Ectodermal cell (in vitro differentiated cells): ENCODE data around the gene SORCS2.

Source experiments
- H3K27ac ChIP-seq: 2 replicates; pipeline ENCODE4 v1.7.0; 2013; ENCODE audit warnings: mild to moderate bottlenecking, low read depth, low read length; ENCODE audit not compliant: insufficient read depth, poor library complexity, severe bottlenecking
- H3K27me3 ChIP-seq: 2 replicates; pipeline ENCODE4 v1.7.0; 2013; ENCODE audit warnings: mild to moderate bottlenecking, low read length; ENCODE audit not compliant: insufficient read depth, control insufficient read depth, poor library complexity, severe bottlenecking
- H3K36me3 ChIP-seq: one replicate; pipeline ENCODE4 v1.7.0; 2013; ENCODE audit warnings: low read length; ENCODE audit not compliant: control insufficient read depth, insufficient read depth
- H3K4me1 ChIP-seq: one replicate; pipeline ENCODE4 v1.7.0; 2013; ENCODE audit warnings: low read length; ENCODE audit not compliant: control insufficient read depth, insufficient read depth
- H3K4me3 ChIP-seq: 2 replicates; pipeline ENCODE4 v1.7.0; 2013; ENCODE audit warnings: low read depth, low read length, control low read depth; ENCODE audit not compliant: insufficient read depth
- H3K9me3 ChIP-seq: 2 replicates; pipeline ENCODE4 v1.7.0; 2013; ENCODE audit warnings: mild to moderate bottlenecking, low read length, moderate library complexity; ENCODE audit not compliant: control insufficient read depth
- WGBS, 2 experiments: methylation state at CpG; one replicate each; pipeline ENCODE4 v1.1.7; 2013; ENCODE audit warnings: missing lambda C conversion rate in 2 of 2; 5-methylcytosine and 5-hydroxymethylcytosine counted together

SORCS2 gene

GRCh38 chr4:7498446-7499200, 306.3 kb downstream of the SORCS2 start:
- no peaks in the 10 kb centered on the region for H3K36me3 ChIP-seq
- H3K27me3 ChIP-seq = no peaks in the 10 kb centered on the region
- H3K9me3 ChIP-seq = no peaks in the 10 kb centered on the region
- no peak overlapping the region for H3K4me3 ChIP-seq
- 79 to 81% methylated on average over 16 of the region's 16 CpGs for WGBS, 2 experiments
- H3K27ac ChIP-seq = no peak overlapping the region
- H3K4me1 ChIP-seq = peaks cover 10% of the 10 kb centered on the region

- no peaks in the 10 kb centered on the region for H3K27me3 ChIP-seq
- WGBS, 2 experiments = 92 to 95% methylated on average over 16 of the region's 16 CpGs
- H3K4me3 ChIP-seq = no peak overlapping the region
- peaks cover 14% of the 10 kb centered on the region for H3K4me1 ChIP-seq
- no peaks in the 10 kb centered on the region for H3K36me3 ChIP-seq
- H3K9me3 ChIP-seq = no peaks in the 10 kb centered on the region
- no peak overlapping the region for H3K27ac ChIP-seq
These were observed 307.3 kb downstream of the SORCS2 start for GRCh38 chr4:7499661-7500060.

- Histone ChIP-seq H3K9me3 (no peaks in the 10 kb centered on the region), H3K27me3 (no peaks in the 10 kb centered on the region), H3K27ac (no peak overlapping the region), H3K36me3 (no peaks in the 10 kb centered on the region), H3K4me1 (peaks cover 14% of the 10 kb centered on the region), H3K4me3 (no peak overlapping the region)
- 82 to 83% methylated on average over 10 of the region's 10 CpGs for WGBS, 2 experiments
These were observed 308.1 kb downstream of the SORCS2 start for GRCh38 chr4:7500404-7500803.

- Histone ChIP-seq H3K9me3 (no peaks in the 10 kb centered on the region), H3K36me3 (no peaks in the 10 kb centered on the region), H3K4me1 (peaks cover 14% of the 10 kb centered on the region), H3K4me3 (no peak overlapping the region), H3K27ac (no peak overlapping the region), H3K27me3 (no peaks in the 10 kb centered on the region)
- WGBS, 2 experiments = 91 to 92% methylated on average over 11 of the region's 11 CpGs
These were observed 309.0 kb downstream of the SORCS2 start for GRCh38 chr4:7501314-7501713.

GRCh38 chr4:7501873-7502272, 309.5 kb downstream of the SORCS2 start:
- H3K27ac ChIP-seq = no peak overlapping the region
- H3K9me3 ChIP-seq = no peaks in the 10 kb centered on the region
- no peak overlapping the region for H3K4me3 ChIP-seq
- H3K4me1 ChIP-seq = peaks cover 14% of the 10 kb centered on the region
- no peaks in the 10 kb centered on the region for H3K27me3 ChIP-seq
- WGBS, 2 experiments = 76 to 77% methylated on average over 11 of the region's 11 CpGs
- no peaks in the 10 kb centered on the region for H3K36me3 ChIP-seq

GRCh38 chr4:7503559-7504249, 311.4 kb downstream of the SORCS2 start:
- no peak overlapping the region for H3K27ac ChIP-seq
- H3K9me3 ChIP-seq = no peaks in the 10 kb centered on the region
- no peaks in the 10 kb centered on the region for H3K36me3 ChIP-seq
- H3K27me3 ChIP-seq = no peaks in the 10 kb centered on the region
- peaks cover 14% of the 10 kb centered on the region for H3K4me1 ChIP-seq
- WGBS, 2 experiments = 78 to 81% methylated on average over 15 of the region's 15 CpGs
- H3K4me3 ChIP-seq = no peak overlapping the region

- Histone ChIP-seq H3K27me3 (no peaks in the 10 kb centered on the region), H3K4me3 (no peak overlapping the region), H3K36me3 (no peaks in the 10 kb centered on the region), H3K4me1 (peaks cover 24% of the 10 kb centered on the region), H3K27ac (no peak overlapping the region), H3K9me3 (no peaks in the 10 kb centered on the region)
- 95% methylated on average over 25 of the region's 25 CpGs for WGBS, 2 experiments
These were observed 313.0 kb downstream of the SORCS2 start for GRCh38 chr4:7505116-7505900.

- H3K36me3 ChIP-seq = no peaks in the 10 kb centered on the region
- H3K9me3 ChIP-seq = no peaks in the 10 kb centered on the region
- H3K27me3 ChIP-seq = no peaks in the 10 kb centered on the region
- WGBS, 2 experiments = 93% methylated on average over 9 of the region's 9 CpGs
- no peak overlapping the region for H3K4me3 ChIP-seq
- peaks cover 19% of the 10 kb centered on the region for H3K4me1 ChIP-seq
- H3K27ac ChIP-seq = no peak overlapping the region
These were observed 313.8 kb downstream of the SORCS2 start for GRCh38 chr4:7506119-7506518.

GRCh38 chr4:7506572-7506971, 314.2 kb downstream of the SORCS2 start:
- Histone ChIP-seq H3K4me3 (no peak overlapping the region), H3K27ac (no peak overlapping the region), H3K36me3 (no peaks in the 10 kb centered on the region), H3K9me3 (no peaks in the 10 kb centered on the region), H3K4me1 (peaks cover 21% of the 10 kb centered on the region), H3K27me3 (no peaks in the 10 kb centered on the region)
- WGBS, 2 experiments = 85 to 87% methylated on average over 3 of the region's 3 CpGs

GRCh38 chr4:7507381-7507780, 315.0 kb downstream of the SORCS2 start:
- Histone ChIP-seq H3K27me3 (no peaks in the 10 kb centered on the region), H3K27ac (no peak overlapping the region), H3K9me3 (no peaks in the 10 kb centered on the region), H3K36me3 (no peaks in the 10 kb centered on the region), H3K4me1 (peaks cover 24% of the 10 kb centered on the region), H3K4me3 (no peak overlapping the region)
- 93 to 94% methylated on average over 11 of the region's 11 CpGs for WGBS, 2 experiments
